Skeletal muscle tissue (tissue), 4 donors: ENCODE results near the gene DSCAM. TPM values are rescaled to one million over a fixed set of nuclear protein-coding genes. Genes with fewer than 3 reads are reported as not detected.

Source experiments
- H3K27ac ChIP-seq: one replicate; pipeline ENCODE4 v1.7.0; 2013; ENCODE audit warnings: mild to moderate bottlenecking, low read depth, low read length, inconsistent platforms
- H3K27me3 ChIP-seq, 3 donors: one replicate each; pipeline ENCODE4 v1.7.0; 2013; ENCODE audit warnings: low read length in 3 of 3; ENCODE audit not compliant: control insufficient read depth in 3 of 3, insufficient read depth in 3 of 3
- H3K36me3 ChIP-seq, 3 donors: one replicate each; pipeline ENCODE4 v1.7.0; 2013; ENCODE audit warnings: low read length in 3 of 3; ENCODE audit not compliant: control insufficient read depth in 3 of 3, insufficient read depth in 3 of 3
- H3K4me1 ChIP-seq, 3 donors: one replicate each; pipeline ENCODE4 v1.7.0; 2013; ENCODE audit warnings: low read length in 3 of 3, mild to moderate bottlenecking in 3 of 3; ENCODE audit not compliant: control insufficient read depth in 3 of 3, insufficient read depth in 3 of 3
- H3K4me3 ChIP-seq, 3 donors: one replicate each; pipeline ENCODE4 v1.7.0; 2013; ENCODE audit warnings: low read length in 3 of 3
- H3K9ac ChIP-seq, 3 donors: one replicate each; pipeline ENCODE4 v1.7.0; 2013; ENCODE audit warnings: low read length in 3 of 3, mild to moderate bottlenecking in 3 of 3, moderate library complexity in 2 of 3, low read depth in 1 of 3
- H3K9me3 ChIP-seq, 3 donors: one replicate each; pipeline ENCODE4 v1.7.0; 2013; ENCODE audit warnings: low read length in 3 of 3; ENCODE audit not compliant: control insufficient read depth in 3 of 3
- total RNA-seq: library from RNA; depleted of rRNA; stranded (reverse); fragments of >200 nt; gene quantifications from one replicate; pipeline ENCODE4 v1.2.3, GENCODE V29; 2014
- donor health status: Osteomylitis.

The DSCAM gene
- total RNA-seq, 1 donor from 2014 or later, result 0.52 TPM

DNA sequence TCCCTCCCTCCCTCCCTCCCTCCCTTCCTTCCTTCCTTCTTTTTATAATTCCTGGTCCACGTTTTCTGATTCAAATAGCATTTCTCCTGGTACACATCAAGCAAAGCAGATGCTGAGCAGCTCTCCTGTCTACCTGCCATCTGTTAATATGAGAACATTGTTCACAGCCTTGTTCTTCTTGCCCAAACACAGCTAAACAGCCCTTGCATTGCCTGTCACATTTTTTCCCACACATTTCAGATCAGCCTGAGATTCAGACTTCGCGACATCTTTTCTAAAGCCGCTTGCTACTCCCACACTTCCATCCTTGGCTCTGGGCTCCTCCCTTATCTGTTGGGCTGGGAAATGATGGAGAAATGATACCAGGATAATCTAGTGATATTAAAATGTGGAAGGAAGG lies 779.2 kb downstream of the DSCAM start:
- H3K9ac ChIP-seq, result no peak overlapping the region
- H3K36me3 ChIP-seq, result no peaks in the 10 kb centered on the region
- no peak overlapping the region for H3K4me3 ChIP-seq
- H3K27me3 ChIP-seq, result peaks cover 0 to 3% (median 0%) of the 10 kb centered on the region in 3 donors
- no peak overlapping the region for H3K27ac ChIP-seq
- H3K4me1 ChIP-seq, result no peaks in the 10 kb centered on the region
- H3K9me3 ChIP-seq, result no peaks in the 10 kb centered on the region

DNA sequence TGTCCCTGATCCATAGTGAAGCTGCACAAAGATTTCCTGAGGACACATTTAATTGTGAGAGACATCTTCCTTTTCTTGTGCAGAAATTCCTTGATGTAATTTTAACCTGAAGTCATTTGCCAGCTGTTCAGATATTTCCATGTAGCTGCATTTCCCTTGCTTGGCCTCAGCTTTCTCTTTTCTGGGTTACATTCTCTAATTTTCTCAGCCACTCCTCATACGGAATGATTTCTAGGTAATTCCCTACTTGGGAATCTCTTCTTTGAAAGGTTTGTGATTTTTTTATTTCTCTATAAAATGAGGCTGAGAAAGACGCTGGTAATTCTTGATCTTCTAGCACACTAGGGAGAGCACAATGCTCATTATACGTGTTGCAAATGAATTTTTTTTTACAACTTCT lies 780.7 kb downstream of the DSCAM start:
- Histone ChIP-seq H3K27me3 (peaks cover 0 to 3% (median 0%) of the 10 kb centered on the region in 3 donors), H3K9me3 (no peaks in the 10 kb centered on the region), H3K4me1 (no peaks in the 10 kb centered on the region), H3K36me3 (no peaks in the 10 kb centered on the region), H3K4me3 (no peak overlapping the region), H3K9ac (no peak overlapping the region), H3K27ac (no peak overlapping the region)

DNA sequence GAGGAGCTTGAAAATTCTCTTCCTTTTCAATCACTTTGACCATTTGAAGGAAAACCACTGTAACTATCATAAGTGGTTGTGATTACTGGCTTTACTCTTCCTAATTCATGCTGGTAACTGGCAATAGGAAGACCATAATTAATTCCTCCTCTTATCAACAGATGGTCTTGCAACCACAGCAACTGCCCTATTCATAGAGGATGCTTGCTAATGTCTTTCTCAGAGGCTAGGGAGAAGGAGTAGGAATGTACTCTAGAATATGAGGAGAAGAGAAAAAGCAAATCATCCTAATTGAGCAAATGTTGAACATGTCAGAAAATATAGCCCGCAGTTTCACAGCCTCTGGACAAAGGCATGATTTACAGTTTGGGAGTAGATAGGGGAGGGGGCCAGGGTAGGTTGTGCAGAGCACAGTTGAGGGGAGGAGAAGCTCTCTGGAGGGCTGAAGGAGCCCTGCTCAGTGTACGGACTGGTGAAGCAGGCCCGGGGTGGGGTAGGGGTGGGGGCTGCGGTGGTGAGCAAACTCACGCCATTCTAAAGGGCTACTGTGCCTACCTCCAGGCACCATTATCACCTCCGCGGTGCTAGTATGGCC lies 786.8 kb downstream of the DSCAM start:
- Histone ChIP-seq H3K27ac (no peak overlapping the region), H3K4me1 (no peaks in the 10 kb centered on the region), H3K9ac (no peak overlapping the region), H3K36me3 (no peaks in the 10 kb centered on the region), H3K9me3 (no peaks in the 10 kb centered on the region), H3K27me3 (peaks cover 0 to 3% (median 0%) of the 10 kb centered on the region in 3 donors), H3K4me3 (no peak overlapping the region)

DNA sequence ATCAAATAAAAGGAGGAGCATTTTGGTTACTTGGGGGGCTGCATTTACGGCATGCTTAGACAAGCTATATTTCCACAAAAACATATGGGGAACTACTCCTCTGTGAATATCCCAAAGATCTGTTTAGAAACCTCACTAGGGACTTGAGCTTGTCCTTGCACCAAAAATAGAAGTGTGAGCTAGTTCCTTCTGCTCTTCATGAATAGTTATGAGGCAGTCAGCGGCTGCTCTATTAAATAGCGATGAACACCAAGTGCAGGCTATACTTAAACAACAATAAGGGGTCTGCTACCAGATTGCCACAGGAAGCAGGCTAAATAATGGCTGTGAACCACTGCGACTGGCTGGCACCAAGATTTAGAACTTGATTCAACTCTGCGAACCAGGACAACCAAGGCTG lies 789.6 kb downstream of the DSCAM start:
- Histone ChIP-seq H3K9ac (no peak overlapping the region), H3K36me3 (no peaks in the 10 kb centered on the region), H3K4me1 (peaks cover 0 to 3% (median 0%) of the 10 kb centered on the region in 3 donors), H3K27me3 (no peaks in the 10 kb centered on the region), H3K27ac (no peak overlapping the region), H3K4me3 (no peak overlapping the region), H3K9me3 (no peaks in the 10 kb centered on the region)

DNA sequence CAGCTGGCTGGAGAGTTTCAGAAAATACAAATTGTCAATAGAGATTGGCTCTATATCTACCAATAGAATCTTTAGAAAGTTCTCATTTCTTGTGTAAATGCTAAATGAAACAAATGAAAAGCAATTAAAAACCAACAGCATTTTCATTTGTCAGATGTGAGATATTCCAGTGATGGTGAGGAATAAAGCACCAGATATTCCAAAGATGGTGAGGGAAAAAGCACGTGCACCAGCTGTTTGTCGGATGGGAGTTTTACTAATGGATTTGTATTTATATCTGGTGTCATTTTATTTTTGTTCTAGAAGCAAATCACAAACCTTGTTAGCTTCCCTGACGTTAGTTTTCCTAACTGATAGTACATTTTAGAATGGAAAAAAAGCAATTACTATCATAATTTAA lies 790.9 kb downstream of the DSCAM start:
- Histone ChIP-seq H3K27me3 (no peaks in the 10 kb centered on the region), H3K4me3 (no peak overlapping the region)

DNA sequence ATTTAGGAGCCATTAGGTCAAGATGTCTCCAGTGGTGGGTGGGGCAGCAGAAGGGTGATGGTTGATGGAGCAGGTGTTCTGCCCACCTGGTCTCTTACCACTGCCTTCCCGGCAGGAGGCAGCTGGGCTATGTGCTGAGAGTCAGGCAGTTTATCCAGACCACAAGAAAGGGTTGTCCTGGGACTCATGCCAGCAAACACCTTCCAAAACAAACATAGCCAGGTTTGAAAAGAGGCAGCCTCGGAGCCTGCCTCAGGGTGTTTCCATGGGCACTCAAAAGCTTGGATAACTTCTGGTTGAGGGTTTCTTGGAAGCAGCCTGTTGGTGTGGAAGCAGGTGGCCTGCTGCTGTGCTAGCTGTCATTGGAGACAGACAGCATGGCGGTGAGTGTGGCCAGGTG lies 792.6 kb downstream of the DSCAM start:
- Histone ChIP-seq H3K4me3 (no peak overlapping the region), H3K27me3 (peaks cover 0 to 3% (median 0%) of the 10 kb centered on the region in 3 donors), H3K9ac (no peak overlapping the region), H3K4me1 (peaks cover 0 to 4% (median 0%) of the 10 kb centered on the region in 3 donors), H3K27ac (no peak overlapping the region), H3K36me3 (no peaks in the 10 kb centered on the region), H3K9me3 (no peaks in the 10 kb centered on the region)

More for the DNA sequence above, 790.9 kb downstream of the DSCAM start:
- no peaks in the 10 kb centered on the region for H3K9me3 ChIP-seq
- H3K27ac ChIP-seq, result no peak overlapping the region
- H3K9ac ChIP-seq, result no peak overlapping the region
- peaks cover 0 to 4% (median 0%) of the 10 kb centered on the region in 3 donors for H3K4me1 ChIP-seq
- H3K36me3 ChIP-seq, result no peaks in the 10 kb centered on the region

DNA sequence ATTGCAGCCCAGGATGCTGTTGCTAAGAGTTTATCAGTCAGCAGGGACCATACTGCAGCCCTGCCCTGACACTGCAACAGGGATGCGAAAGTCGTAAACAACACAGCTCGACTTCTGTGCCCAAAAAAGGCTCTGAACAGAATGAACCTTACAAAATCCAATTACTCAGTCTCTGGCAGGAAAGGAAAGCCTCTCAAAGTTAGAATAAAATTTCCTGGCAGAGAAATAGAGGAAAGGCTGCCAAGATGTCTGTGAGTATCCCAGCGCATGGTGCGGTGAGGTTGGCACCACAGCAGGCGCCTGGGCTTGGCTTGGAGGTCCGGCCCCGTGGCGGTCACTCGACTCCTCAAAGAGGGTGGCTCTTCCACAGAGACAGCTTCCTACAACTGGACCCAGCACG lies 794.0 kb downstream of the DSCAM start:
- Histone ChIP-seq H3K9me3 (no peaks in the 10 kb centered on the region), H3K27ac (no peak overlapping the region), H3K4me3 (no peak overlapping the region), H3K9ac (no peak overlapping the region), H3K4me1 (peaks cover 0 to 7% (median 0%) of the 10 kb centered on the region in 3 donors), H3K36me3 (no peaks in the 10 kb centered on the region), H3K27me3 (peaks cover 0 to 3% (median 2%) of the 10 kb centered on the region in 3 donors)

DNA sequence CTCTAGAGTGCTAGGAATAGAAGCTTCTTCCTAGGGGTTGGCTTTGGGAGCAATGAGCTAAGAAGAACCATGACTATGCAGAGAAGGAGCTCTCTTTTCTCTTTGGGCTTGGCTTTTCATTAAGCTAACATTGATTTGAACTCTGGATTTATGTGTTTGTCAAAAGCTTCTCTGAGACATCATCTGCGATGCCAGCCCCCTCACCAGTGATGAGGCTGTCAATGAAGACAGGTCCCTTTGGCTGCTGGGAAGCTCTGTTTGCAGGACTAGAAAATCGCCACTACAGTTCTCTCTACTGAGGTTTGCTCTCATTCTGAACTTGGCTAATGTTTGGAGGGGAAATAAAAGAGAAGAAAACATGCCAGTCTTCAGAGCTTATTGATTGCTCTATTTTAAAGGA lies 794.7 kb downstream of the DSCAM start:
- Histone ChIP-seq H3K9ac (no peak overlapping the region), H3K4me3 (no peak overlapping the region), H3K27ac (no peak overlapping the region), H3K9me3 (no peaks in the 10 kb centered on the region), H3K36me3 (no peaks in the 10 kb centered on the region), H3K27me3 (peaks cover 0 to 3% (median 2%) of the 10 kb centered on the region in 3 donors), H3K4me1 (peaks cover 0 to 7% (median 0%) of the 10 kb centered on the region in 3 donors)

DNA sequence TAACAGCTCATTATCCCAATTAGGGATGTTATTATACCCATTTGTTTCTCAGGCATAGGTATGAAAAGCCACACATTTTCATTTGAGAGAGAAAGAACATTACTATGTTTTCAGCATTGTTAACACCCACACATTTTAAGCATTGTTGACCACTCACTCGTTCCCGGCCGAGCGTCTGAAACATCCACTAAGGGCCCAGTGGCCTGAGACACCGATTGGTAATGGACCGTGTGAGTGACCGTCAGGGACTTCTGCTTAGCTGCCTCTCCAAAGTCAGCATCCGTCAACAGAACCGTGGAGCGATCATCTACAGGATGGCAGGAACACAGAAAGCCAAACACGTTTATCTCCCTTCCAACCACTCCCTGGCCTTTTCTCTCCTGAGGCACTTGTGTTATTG lies 795.2 kb downstream of the DSCAM start:
- Histone ChIP-seq H3K27me3 (peaks cover 0 to 3% (median 2%) of the 10 kb centered on the region in 3 donors), H3K4me3 (no peak overlapping the region), H3K27ac (no peak overlapping the region), H3K9ac (no peak overlapping the region), H3K9me3 (no peaks in the 10 kb centered on the region), H3K4me1 (peaks cover 0 to 7% (median 0%) of the 10 kb centered on the region in 3 donors), H3K36me3 (no peaks in the 10 kb centered on the region)

DNA sequence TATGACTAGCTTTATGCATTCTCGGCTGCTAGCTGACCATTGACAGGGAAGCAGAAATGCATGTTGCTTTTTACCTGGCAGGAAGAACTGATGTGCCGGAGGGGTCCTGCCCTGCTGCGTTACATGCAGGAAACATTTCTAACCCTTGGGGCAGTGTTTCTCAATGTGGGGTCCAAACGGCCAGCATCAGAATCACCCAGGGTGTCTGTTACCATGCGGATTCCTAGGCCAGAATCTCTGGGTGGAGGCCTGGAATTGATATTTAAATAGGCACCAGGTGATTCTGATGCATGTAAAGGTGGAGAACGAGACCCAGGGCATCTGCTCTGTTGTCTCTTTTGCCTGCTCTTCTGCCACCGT lies 797.0 kb downstream of the DSCAM start:
- no peak overlapping the region for H3K27ac ChIP-seq

More for the DNA sequence above, 797.0 kb downstream of the DSCAM start:
- H3K9ac ChIP-seq, result no peak overlapping the region
- peaks cover 0 to 7% (median 0%) of the 10 kb centered on the region in 3 donors for H3K4me1 ChIP-seq
- no peaks in the 10 kb centered on the region for H3K36me3 ChIP-seq
- H3K4me3 ChIP-seq, result no peak overlapping the region
- no peaks in the 10 kb centered on the region for H3K9me3 ChIP-seq
- H3K27me3 ChIP-seq, result peaks cover 0 to 3% (median 2%) of the 10 kb centered on the region in 3 donors
